Glutamatergic neuron (in vitro differentiated cells): ENCODE data around the gene FTCD. TPM values are rescaled to one million over a fixed set of nuclear protein-coding genes. Genes with fewer than 3 reads are reported as not detected.

Experiments used
- DNase-seq: peaks from one replicate; pipeline ENCODE4 v3.0.0; 2022
- H3K27ac Mint-ChIP-seq: one replicate; pipeline ENCODE4 v1.8.0; 2020; ENCODE audit warnings: mild to moderate bottlenecking, mixed read lengths, inconsistent platforms; ENCODE audit not compliant: unreplicated experiment
- H3K27me3 Mint-ChIP-seq: one replicate; pipeline ENCODE4 v1.8.0; 2020; ENCODE audit warnings: mild to moderate bottlenecking, moderate library complexity, mixed read lengths, inconsistent platforms; ENCODE audit not compliant: unreplicated experiment
- H3K36me3 Mint-ChIP-seq: one replicate; pipeline ENCODE4 v1.8.0; 2020; ENCODE audit warnings: mild to moderate bottlenecking, mixed read lengths, inconsistent platforms; ENCODE audit not compliant: unreplicated experiment
- H3K4me1 Mint-ChIP-seq: one replicate; pipeline ENCODE4 v1.8.0; 2020; ENCODE audit warnings: mild to moderate bottlenecking, low read depth, mixed read lengths, inconsistent platforms; ENCODE audit not compliant: unreplicated experiment
- H3K4me3 Mint-ChIP-seq: one replicate; pipeline ENCODE4 v1.8.0; 2020; ENCODE audit warnings: mild to moderate bottlenecking, mixed read lengths, inconsistent platforms; ENCODE audit not compliant: unreplicated experiment
- H3K9me3 Mint-ChIP-seq: one replicate; pipeline ENCODE4 v1.8.0; 2020; ENCODE audit warnings: mild to moderate bottlenecking, moderate library complexity, mixed read lengths, inconsistent platforms; ENCODE audit not compliant: unreplicated experiment
- total RNA-seq: library from RNA; stranded (reverse); fragmentation: NEBNext Ultra II Directional; extraction: Animal tissue kit (Norgen Biotek cat#: 25700); gene quantifications from one replicate; pipeline ENCODE4 v1.2.1, GENCODE V29; 2021; ENCODE audit not compliant: unreplicated experiment
- TF ChIP-seq, protein P1 (sequence below): fragments of 200-600 bp; sonication (generic); IDR thresholded peaks from one replicate; pipeline ENCODE4 v1.5.0; 2021; ENCODE audit not compliant: partially characterized antibody, unreplicated experiment

The FTCD gene
- total RNA-seq, 1 donor from 2014 or later = 13.4 TPM

DNA sequence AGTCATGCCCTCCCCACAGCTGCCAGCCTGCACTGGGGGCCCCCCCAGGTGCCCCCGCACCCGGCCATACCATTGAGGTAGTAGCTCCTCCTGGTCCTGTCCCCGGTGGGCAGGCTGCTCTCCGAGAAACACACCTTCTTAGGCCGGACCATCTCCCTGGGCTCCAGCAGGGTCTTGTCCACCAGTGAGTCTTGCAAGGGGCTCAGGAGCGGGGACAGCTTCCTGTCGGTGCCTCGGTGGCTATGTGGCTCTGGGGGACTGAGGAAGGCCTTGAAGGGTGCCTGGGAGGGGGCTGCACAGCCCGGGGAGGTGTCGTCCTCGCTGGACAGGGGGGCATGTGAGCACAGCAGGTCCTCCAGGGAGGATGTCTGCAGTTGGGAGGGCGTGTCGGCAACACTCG, 12.9 kb upstream of the FTCD start:
- Mint-ChIP-seq H3K27me3 (peaks cover 19% of the 10 kb centered on the region), H3K9me3 (peaks cover 10% of the 10 kb centered on the region), H3K36me3 (peaks cover 21% of the 10 kb centered on the region), H3K4me1 (peaks cover 11% of the 10 kb centered on the region), H3K4me3 (no peak overlapping the region), H3K27ac (peak overlapping the region; percentile 79)
- TF ChIP-seq, protein P1, sequence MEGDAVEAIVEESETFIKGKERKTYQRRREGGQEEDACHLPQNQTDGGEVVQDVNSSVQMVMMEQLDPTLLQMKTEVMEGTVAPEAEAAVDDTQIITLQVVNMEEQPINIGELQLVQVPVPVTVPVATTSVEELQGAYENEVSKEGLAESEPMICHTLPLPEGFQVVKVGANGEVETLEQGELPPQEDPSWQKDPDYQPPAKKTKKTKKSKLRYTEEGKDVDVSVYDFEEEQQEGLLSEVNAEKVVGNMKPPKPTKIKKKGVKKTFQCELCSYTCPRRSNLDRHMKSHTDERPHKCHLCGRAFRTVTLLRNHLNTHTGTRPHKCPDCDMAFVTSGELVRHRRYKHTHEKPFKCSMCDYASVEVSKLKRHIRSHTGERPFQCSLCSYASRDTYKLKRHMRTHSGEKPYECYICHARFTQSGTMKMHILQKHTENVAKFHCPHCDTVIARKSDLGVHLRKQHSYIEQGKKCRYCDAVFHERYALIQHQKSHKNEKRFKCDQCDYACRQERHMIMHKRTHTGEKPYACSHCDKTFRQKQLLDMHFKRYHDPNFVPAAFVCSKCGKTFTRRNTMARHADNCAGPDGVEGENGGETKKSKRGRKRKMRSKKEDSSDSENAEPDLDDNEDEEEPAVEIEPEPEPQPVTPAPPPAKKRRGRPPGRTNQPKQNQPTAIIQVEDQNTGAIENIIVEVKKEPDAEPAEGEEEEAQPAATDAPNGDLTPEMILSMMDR = no peak
- DNase-seq = no peak

DNA sequence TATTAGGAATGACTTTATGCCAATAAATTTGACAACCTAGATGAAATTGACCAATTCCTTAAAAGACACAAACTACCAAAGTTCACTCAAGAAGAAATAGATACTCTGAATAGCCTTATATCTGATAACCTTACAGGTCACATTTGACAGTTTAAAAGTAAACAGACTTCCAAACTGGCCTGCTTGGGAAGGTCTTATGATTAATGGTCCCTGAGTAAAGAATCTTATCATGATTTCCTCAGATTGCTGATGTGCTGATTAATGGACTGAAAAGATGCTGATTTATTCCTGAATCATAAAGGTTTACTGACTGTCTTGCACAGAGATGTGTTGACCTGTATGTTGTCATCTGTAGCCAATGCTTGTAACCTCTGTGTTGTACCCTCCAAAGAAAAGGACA, 9.7 kb upstream of the FTCD start:
- H3K27ac Mint-ChIP-seq = no peak overlapping the region
- peaks cover 14% of the 10 kb centered on the region for H3K36me3 Mint-ChIP-seq
- H3K9me3 Mint-ChIP-seq = peaks cover 7% of the 10 kb centered on the region
- no peak overlapping the region for H3K4me3 Mint-ChIP-seq
- peaks cover 12% of the 10 kb centered on the region for H3K27me3 Mint-ChIP-seq
- TF ChIP-seq, protein P1 = no peak
- H3K4me1 Mint-ChIP-seq = peaks cover 5% of the 10 kb centered on the region
- no peak for DNase-seq

DNA sequence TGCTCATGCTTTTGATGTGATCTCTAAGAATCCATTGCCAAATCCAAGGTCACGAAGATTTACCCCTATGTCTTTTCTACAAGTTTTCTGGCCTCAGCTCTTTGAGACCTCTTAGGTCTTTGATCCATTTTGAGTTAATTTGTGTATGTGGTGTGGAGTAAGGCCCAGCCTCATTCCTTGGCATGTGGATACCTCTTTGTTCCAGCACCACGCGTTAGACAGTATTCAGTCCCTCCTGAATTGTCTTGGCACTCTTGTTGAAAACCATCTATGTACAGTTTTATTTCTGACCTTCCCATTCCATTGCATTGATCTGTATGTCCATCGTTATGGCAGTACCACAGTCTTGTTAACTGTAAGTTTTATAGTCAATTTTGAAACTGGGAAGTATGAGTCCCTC, 8.0 kb upstream of the FTCD start:
- H3K27ac Mint-ChIP-seq = no peak overlapping the region
- no peak for DNase-seq
- peaks cover 8% of the 10 kb centered on the region for H3K27me3 Mint-ChIP-seq
- peaks cover 14% of the 10 kb centered on the region for H3K36me3 Mint-ChIP-seq
- no peak overlapping the region for H3K4me3 Mint-ChIP-seq
- H3K9me3 Mint-ChIP-seq = peaks cover 6% of the 10 kb centered on the region
- TF ChIP-seq, protein P1 = no peak
- H3K4me1 Mint-ChIP-seq = peaks cover 3% of the 10 kb centered on the region

DNA sequence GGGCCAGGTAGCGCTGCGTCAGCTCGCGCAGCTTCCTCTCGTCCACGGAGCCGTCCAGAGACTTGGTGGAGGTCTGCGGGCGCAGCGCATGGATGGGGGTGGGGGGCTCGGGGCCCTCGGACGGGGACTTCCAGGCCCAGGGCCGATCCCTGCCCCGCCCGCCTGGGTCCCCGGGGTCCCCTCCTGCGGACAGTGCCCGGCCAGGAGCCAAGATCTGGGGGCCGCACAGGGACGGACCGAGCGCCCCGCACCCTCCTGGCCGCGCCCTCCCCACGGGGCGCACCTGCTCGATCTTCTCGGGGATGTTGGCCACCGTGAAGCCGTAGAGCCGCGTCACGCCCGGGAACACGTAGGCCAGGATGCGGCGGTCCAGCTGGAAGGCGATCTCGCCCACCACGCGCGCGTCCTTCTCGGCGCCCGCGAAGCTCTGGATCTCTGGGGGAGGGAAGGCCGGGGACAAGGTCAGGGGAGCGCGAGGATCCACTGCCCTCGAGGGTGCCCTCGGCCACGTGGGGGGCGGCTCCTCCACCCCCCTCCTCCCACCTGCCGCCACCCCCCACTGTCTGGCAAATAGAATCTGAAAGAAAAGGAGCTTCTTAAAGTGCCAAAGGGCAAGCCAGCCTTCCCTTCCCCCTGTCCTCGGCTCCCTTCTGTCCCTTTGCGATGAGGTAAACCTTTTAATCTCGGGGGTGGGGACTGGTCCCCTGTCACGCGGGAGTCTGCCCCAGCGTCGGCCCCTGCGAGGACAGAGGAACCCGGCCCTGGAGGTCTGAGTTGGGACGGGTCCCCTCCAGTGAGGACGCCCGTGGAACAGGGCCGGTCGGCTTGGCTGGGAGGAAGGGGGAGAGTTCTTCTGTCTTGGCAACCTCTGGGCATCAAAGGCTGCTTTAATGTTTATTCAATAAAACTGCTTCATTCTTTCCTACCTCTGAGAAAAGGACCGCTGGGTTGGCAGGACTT, 6.5 kb upstream of the FTCD start:
- Mint-ChIP-seq H3K9me3 (peaks cover 6% of the 10 kb centered on the region), H3K36me3 (peaks cover 14% of the 10 kb centered on the region), H3K4me1 (peaks cover 8% of the 10 kb centered on the region), H3K27ac (no peak overlapping the region), H3K27me3 (peaks cover 8% of the 10 kb centered on the region), H3K4me3 (no peak overlapping the region)
- DNase-seq = no peak
- TF ChIP-seq, protein P1 = no peak

DNA sequence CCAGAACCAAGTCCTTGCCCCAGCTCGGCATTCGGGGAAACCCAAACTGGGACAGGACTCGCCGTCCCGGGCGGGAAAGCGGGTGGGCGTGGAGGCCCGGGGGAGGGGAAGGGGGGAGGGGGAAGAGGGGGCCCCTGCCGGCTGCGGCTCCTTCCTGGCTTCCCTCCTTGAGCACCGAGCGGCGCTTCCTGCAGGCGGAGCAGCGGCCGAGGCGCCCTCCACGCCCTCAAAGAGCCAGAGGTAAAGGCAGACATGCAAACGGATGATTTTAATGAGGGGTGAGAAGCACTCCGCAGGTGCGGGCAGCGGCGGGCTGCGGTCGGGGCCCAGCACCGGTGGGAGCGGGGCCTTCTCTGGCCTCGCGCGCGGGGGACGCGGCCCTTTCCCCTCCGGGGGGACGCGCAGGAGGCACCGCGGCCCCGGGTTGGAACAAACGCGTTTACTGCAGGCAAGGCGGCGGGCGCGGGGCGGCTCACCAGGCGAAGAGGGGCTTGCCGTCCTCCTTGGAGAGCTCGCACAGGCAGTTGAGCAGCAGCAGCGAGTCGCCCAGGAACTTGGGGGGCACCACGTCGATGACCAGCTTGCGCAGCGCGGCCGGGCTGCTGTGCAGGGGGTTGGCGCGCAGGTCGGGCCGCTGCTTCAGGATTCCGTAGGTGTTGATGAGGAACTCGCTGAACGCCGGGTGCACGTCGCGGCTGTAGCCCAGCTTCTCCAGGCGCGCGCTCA, 5.7 kb upstream of the FTCD start:
- no peak overlapping the region for H3K27ac Mint-ChIP-seq
- peaks cover 8% of the 10 kb centered on the region for H3K4me1 Mint-ChIP-seq
- TF ChIP-seq, protein P1 = no peak
- H3K36me3 Mint-ChIP-seq = peaks cover 14% of the 10 kb centered on the region
- no peak overlapping the region for H3K4me3 Mint-ChIP-seq
- peak; percentile 35 for DNase-seq
- peaks cover 8% of the 10 kb centered on the region for H3K27me3 Mint-ChIP-seq
- H3K9me3 Mint-ChIP-seq = peaks cover 11% of the 10 kb centered on the region
